HepG2 (cell line): ENCODE data around the gene AUP1. TPM values are rescaled to one million over a fixed set of nuclear protein-coding genes. Genes with fewer than 3 reads are reported as not detected.

ENCODE experiments used
- GABPA ChIP-seq, 2 experiments: IDR thresholded peaks; 2 replicates each; pipeline ENCODE4 v1.6.1; 2011 to 2016; ENCODE audit warnings: low read depth in 2 of 2, low read length in 1 of 2, missing biosample characterization in 1 of 2, missing genetic modification characterization in 1 of 2
- HNF1A ChIP-seq, 2 experiments: sonication (generic) in 1 of 2; formaldehyde crosslinking in 1 of 2; IDR thresholded peaks; 2 replicates each; pipeline versions ENCODE4 v1.4.0 to v1.6.1; 2016 to 2020; ENCODE audit warnings: borderline replicate concordance in 1 of 2, low read depth in 1 of 2, mild to moderate bottlenecking in 1 of 2, missing genetic modification reagents in 1 of 2
- ZFYVE20 ChIP-seq: sonication (generic); formaldehyde crosslinking; IDR thresholded peaks from 2 replicates; pipeline ENCODE4 v1.8.0; 2023; ENCODE audit warnings: low read depth, mild to moderate bottlenecking, moderate library complexity, missing genetic modification reagents, borderline replicate concordance
- ZKSCAN5 ChIP-seq: sonication (generic); formaldehyde crosslinking; IDR thresholded peaks from 2 replicates; pipeline ENCODE4 v1.5.1; 2020; ENCODE audit warnings: mild to moderate bottlenecking, missing genetic modification reagents
- ZNF749 ChIP-seq: sonication (generic); formaldehyde crosslinking; IDR thresholded peaks from 2 replicates; pipeline ENCODE4 v1.8.0; 2022; ENCODE audit warnings: mild to moderate bottlenecking, missing genetic modification reagents, moderate library complexity, borderline replicate concordance
- ZNF891 ChIP-seq: sonication (generic); formaldehyde crosslinking; IDR thresholded peaks from 2 replicates; pipeline ENCODE4 v1.5.0; 2020; ENCODE audit warnings: mild to moderate bottlenecking, missing genetic modification reagents
- ZSCAN30 ChIP-seq: sonication (generic); formaldehyde crosslinking; IDR thresholded peaks from 2 replicates; pipeline ENCODE4 v1.5.0; 2020; ENCODE audit warnings: mild to moderate bottlenecking, missing genetic modification reagents
- polyA plus RNA-seq, 8 experiments: library from polyadenylated mRNA; depleted of rRNA in 3 of 8; stranded (reverse) in 7 of 8; unstranded in 1 of 8; fragments of >200 nt; fragmentation: Illumina TruSeq in 4 of 8; extraction: Trizol in 4 of 8; gene quantifications; 2 replicates each; pipeline versions ENCODE4 v1.2.1 to v1.2.3, GENCODE V29; 2011 to 2016; ENCODE audit warnings: low read depth in 4 of 8, missing spikeins in 1 of 8, mixed read lengths in 1 of 8; ENCODE audit not compliant: insufficient read depth in 1 of 8
- total RNA-seq, 5 experiments: library from RNA; depleted of rRNA; stranded (reverse); fragments of >200 nt; fragmentation: Illumina TruSeq; extraction: Trizol; gene quantifications; 2 replicates each; pipeline ENCODE4 v1.2.3, GENCODE V29; 2016; ENCODE audit warnings: low read depth in 1 of 5
- TF ChIP-seq, protein P1 (sequence below): sonication (generic); formaldehyde crosslinking; IDR thresholded peaks from 2 replicates; pipeline ENCODE4 v1.9.0; 2021; ENCODE audit warnings: missing genetic modification reagents, borderline replicate concordance
- TF ChIP-seq, protein P2 (sequence below): sonication (generic); formaldehyde crosslinking; IDR thresholded peaks from 2 replicates; pipeline ENCODE4 v1.4.0; 2020; ENCODE audit warnings: mild to moderate bottlenecking, missing genetic modification reagents
- TF ChIP-seq, protein P3 (sequence below): sonication (generic); formaldehyde crosslinking; conservative IDR thresholded peaks from 2 replicates; pipeline ENCODE4 v1.8.1; 2023; ENCODE audit warnings: missing genetic modification reagents
- TF ChIP-seq, protein P4 (sequence below): sonication (generic); formaldehyde crosslinking; IDR thresholded peaks from 2 replicates; pipeline ENCODE4 v1.8.0; 2022; ENCODE audit warnings: mild to moderate bottlenecking, missing genetic modification reagents

The AUP1 gene
- total and polyA plus RNA-seq, 2 of the 13 experiments (the other 11 are each of a cell fraction or from before 2014, with no cell fraction given): 174 to 267 TPM

DNA sequence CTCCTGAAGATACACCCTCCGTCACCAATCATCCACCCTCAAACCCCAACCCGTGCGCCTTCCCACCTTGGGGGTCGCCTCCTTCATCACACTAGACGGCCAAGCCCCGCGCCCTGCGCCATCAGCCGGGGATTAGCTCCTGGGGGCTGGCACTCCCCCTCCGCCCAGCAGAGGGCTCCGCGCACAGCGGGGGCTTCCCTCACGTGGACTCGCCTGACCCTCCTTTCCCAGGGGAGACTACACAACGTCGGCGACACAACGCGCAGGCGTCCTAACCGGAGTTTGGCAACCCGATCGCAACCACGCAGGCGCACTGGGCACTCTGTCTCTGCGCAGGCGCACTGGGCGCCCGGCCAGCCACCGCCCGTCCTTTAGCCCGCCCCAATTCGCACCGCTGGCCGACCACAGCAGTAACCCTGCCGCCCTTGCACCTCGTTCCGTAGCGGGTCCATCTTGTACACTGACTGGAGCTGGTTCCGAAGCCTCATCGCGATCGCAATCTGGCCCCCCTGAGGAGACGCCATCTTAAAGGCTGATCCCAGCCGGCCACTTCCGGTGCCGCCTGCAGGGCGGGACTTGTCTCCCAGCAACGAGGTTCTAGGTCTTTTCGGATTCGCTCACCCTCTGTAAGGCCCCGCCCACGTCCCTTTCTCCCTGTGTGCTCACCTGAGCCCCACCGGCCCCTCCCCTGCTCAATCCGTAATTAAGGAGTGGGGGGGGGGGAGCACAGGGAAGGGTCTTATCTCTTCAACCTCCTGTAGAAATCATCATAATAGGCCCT lies 22.2 kb downstream of the AUP1 start, which contains the start of gene PCGF1 (continued):
- TF ChIP-seq, protein P1, sequence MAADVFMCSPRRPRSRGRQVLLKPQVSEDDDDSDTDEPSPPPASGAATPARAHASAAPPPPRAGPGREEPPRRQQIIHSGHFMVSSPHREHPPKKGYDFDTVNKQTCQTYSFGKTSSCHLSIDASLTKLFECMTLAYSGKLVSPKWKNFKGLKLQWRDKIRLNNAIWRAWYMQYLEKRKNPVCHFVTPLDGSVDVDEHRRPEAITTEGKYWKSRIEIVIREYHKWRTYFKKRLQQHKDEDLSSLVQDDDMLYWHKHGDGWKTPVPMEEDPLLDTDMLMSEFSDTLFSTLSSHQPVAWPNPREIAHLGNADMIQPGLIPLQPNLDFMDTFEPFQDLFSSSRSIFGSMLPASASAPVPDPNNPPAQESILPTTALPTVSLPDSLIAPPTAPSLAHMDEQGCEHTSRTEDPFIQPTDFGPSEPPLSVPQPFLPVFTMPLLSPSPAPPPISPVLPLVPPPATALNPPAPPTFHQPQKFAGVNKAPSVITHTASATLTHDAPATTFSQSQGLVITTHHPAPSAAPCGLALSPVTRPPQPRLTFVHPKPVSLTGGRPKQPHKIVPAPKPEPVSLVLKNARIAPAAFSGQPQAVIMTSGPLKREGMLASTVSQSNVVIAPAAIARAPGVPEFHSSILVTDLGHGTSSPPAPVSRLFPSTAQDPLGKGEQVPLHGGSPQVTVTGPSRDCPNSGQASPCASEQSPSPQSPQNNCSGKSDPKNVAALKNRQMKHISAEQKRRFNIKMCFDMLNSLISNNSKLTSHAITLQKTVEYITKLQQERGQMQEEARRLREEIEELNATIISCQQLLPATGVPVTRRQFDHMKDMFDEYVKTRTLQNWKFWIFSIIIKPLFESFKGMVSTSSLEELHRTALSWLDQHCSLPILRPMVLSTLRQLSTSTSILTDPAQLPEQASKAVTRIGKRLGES (CRISPR knock-in tag): no peak
- TF ChIP-seq, protein P2, sequence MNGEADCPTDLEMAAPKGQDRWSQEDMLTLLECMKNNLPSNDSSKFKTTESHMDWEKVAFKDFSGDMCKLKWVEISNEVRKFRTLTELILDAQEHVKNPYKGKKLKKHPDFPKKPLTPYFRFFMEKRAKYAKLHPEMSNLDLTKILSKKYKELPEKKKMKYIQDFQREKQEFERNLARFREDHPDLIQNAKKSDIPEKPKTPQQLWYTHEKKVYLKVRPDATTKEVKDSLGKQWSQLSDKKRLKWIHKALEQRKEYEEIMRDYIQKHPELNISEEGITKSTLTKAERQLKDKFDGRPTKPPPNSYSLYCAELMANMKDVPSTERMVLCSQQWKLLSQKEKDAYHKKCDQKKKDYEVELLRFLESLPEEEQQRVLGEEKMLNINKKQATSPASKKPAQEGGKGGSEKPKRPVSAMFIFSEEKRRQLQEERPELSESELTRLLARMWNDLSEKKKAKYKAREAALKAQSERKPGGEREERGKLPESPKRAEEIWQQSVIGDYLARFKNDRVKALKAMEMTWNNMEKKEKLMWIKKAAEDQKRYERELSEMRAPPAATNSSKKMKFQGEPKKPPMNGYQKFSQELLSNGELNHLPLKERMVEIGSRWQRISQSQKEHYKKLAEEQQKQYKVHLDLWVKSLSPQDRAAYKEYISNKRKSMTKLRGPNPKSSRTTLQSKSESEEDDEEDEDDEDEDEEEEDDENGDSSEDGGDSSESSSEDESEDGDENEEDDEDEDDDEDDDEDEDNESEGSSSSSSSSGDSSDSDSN (CRISPR knock-in tag): peak; percentile 43; the same call in 1 of the 2 replicates
- TF ChIP-seq ZNF891 (CRISPR knock-in tag) (peak; percentile 83; the same call in 1 of the 2 replicates), ZNF749 (CRISPR knock-in tag) (peak; percentile 87; the same call in 1 of the 2 replicates), GABPA (IDR thresholded peaks at IDR 0.05; ENCODE audit: low read depth, low read length) (no peak), GABPA (CRISPR knock-in tag; IDR thresholded peaks at IDR 0.05; ENCODE audit: low read depth) (peak; percentile 96), ZSCAN30 (CRISPR knock-in tag) (no peak; the same call in 1 of the 2 replicates), ZFYVE20 (peak; percentile 75; the same call in 1 of the 2 replicates), HNF1A (IDR thresholded peaks at IDR 0.05; ENCODE audit: low read depth) (0 out of 2 replicates have a peak, but pooled peaks have one; percentile 3), HNF1A (CRISPR knock-in tag; IDR thresholded peaks at IDR 0.05; ENCODE audit: borderline replicate concordance) (peak; percentile 86; the same call in 1 of the 2 replicates), ZKSCAN5 (CRISPR knock-in tag) (peak; percentile 58; the same call in 1 of the 2 replicates)
- TF ChIP-seq, protein P3, sequence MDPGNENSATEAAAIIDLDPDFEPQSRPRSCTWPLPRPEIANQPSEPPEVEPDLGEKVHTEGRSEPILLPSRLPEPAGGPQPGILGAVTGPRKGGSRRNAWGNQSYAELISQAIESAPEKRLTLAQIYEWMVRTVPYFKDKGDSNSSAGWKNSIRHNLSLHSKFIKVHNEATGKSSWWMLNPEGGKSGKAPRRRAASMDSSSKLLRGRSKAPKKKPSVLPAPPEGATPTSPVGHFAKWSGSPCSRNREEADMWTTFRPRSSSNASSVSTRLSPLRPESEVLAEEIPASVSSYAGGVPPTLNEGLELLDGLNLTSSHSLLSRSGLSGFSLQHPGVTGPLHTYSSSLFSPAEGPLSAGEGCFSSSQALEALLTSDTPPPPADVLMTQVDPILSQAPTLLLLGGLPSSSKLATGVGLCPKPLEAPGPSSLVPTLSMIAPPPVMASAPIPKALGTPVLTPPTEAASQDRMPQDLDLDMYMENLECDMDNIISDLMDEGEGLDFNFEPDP (CRISPR knock-in tag): no peak
- TF ChIP-seq, protein P4, sequence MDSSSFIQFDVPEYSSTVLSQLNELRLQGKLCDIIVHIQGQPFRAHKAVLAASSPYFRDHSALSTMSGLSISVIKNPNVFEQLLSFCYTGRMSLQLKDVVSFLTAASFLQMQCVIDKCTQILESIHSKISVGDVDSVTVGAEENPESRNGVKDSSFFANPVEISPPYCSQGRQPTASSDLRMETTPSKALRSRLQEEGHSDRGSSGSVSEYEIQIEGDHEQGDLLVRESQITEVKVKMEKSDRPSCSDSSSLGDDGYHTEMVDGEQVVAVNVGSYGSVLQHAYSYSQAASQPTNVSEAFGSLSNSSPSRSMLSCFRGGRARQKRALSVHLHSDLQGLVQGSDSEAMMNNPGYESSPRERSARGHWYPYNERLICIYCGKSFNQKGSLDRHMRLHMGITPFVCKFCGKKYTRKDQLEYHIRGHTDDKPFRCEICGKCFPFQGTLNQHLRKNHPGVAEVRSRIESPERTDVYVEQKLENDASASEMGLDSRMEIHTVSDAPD (CRISPR knock-in tag): no peak
